DOHH2 (cell line): Measurements from ENCODE around the gene RRAGC.

Source experiments
- H3F3A ChIP-seq: fragments of 200-600 bp; sonication (generic), shearing (Covaris generic); 2 replicates; pipeline ENCODE4 v1.6.0; 2016; ENCODE audit warnings: antibody characterized with exemption, mild to moderate bottlenecking; ENCODE audit not compliant: control insufficient read depth, insufficient read depth
- H3K27ac ChIP-seq: fragments of 200-600 bp; sonication (generic); 2 replicates; pipeline ENCODE4 v1.5.1; 2014; ENCODE audit warnings: low read depth, mild to moderate bottlenecking, low read length, moderate library complexity
- H3K27me3 ChIP-seq: fragments of 200-600 bp; sonication (generic); 2 replicates; pipeline ENCODE4 v1.6.1; 2014; ENCODE audit warnings: mild to moderate bottlenecking, low read length, mixed read lengths; ENCODE audit not compliant: control insufficient read depth
- H3K36me3 ChIP-seq: fragments of 200-600 bp; sonication (generic); 2 replicates; pipeline ENCODE4 v1.6.1; 2014; ENCODE audit warnings: mild to moderate bottlenecking, low read length, moderate library complexity, mixed read lengths; ENCODE audit not compliant: control insufficient read depth
- H3K4me1 ChIP-seq: fragments of 200-600 bp; sonication (generic); 2 replicates; pipeline ENCODE4 v1.6.1; 2014; ENCODE audit warnings: mild to moderate bottlenecking, low read length, mixed read lengths; ENCODE audit not compliant: control insufficient read depth
- H3K4me2 ChIP-seq: fragments of 200-600 bp; sonication (generic); 2 replicates; pipeline ENCODE4 v1.6.0; 2014; ENCODE audit warnings: mild to moderate bottlenecking, low read length, moderate library complexity
- H3K4me3 ChIP-seq: fragments of 200-600 bp; sonication (generic); 2 replicates; pipeline ENCODE4 v1.5.1; 2014; ENCODE audit warnings: mild to moderate bottlenecking, low read length, mixed read lengths
- H3K79me2 ChIP-seq: fragments of 200-600 bp; sonication (generic); 2 replicates; pipeline ENCODE4 v1.6.1; 2014; ENCODE audit warnings: mild to moderate bottlenecking, low read length, mixed read lengths; ENCODE audit not compliant: control insufficient read depth
- H3K9me2 ChIP-seq: fragments of 200-600 bp; sonication (generic); replicated peaks from 2 replicates; pipeline ENCODE4 v1.6.1; 2014; ENCODE audit warnings: mild to moderate bottlenecking, low read length, mixed read lengths; ENCODE audit not compliant: control insufficient read depth
- H3K9me3 ChIP-seq: fragments of 200-600 bp; sonication (generic); 2 replicates; pipeline ENCODE4 v1.6.1; 2014; ENCODE audit warnings: antibody characterized with exemption, low read length, mixed read lengths; ENCODE audit not compliant: control insufficient read depth, insufficient read depth
- H4K20me1 ChIP-seq: fragments of 200-600 bp; sonication (generic); 2 replicates; pipeline ENCODE4 v1.6.0; 2014; ENCODE audit warnings: low read depth, mild to moderate bottlenecking, antibody characterized with exemption, low read length, moderate library complexity; ENCODE audit not compliant: control insufficient read depth, insufficient read depth
- CTCF ChIP-seq: fragments of 200-600 bp; sonication (generic); IDR thresholded peaks from one replicate; pipeline ENCODE4 v1.5.1; 2014; ENCODE audit warnings: antibody characterized with exemption, mild to moderate bottlenecking, low read depth, low read length; ENCODE audit not compliant: poor library complexity, severe bottlenecking
- EZH2phosphoT487 ChIP-seq: fragments of 200-600 bp; sonication (generic); IDR thresholded peaks from 2 replicates; pipeline ENCODE4 v1.6.1; 2017; ENCODE audit warnings: borderline replicate concordance, mild to moderate bottlenecking, antibody characterized with exemption, low read length, moderate library complexity, mixed read lengths

The RRAGC gene

GRCh38 chr1:38859561-38860453 is at the start of gene RRAGC:
RRAGC (minus strand) TSS chr1:38859772; CDS start chr1:38859646, 126 bp downstream.
- Histone ChIP-seq H3K36me3 (peaks cover 42% of the 10 kb centered on the region), H3K9me2 (no peaks in the 10 kb centered on the region), H4K20me1 (peaks cover 4% of the 10 kb centered on the region; the same call in 1 of the 2 replicates), H3F3A (0 out of 2 replicates have a peak, but pooled peaks cover 2% of the 10 kb centered on the region), H3K4me2 (peak within 1 kb of the TSS; percentile 99), H3K27me3 (no peaks in the 10 kb centered on the region), H3K4me1 (peaks cover 25% of the 10 kb centered on the region), H3K27ac (0 out of 2 replicates have a peak within 1 kb of the TSS, but pooled peaks have one; percentile 25), H3K79me2 (peaks cover 31% of the 10 kb centered on the region), H3K4me3 (peak within 1 kb of the TSS; percentile 99), H3K9me3 (no peaks in the 10 kb centered on the region)
- TF ChIP-seq CTCF, result no peak
- no peak for TF ChIP-seq EZH2phosphoT487

- no peak for TF ChIP-seq CTCF
- no peaks in the 10 kb centered on the region for H4K20me1 ChIP-seq
- no peaks in the 10 kb centered on the region for H3K36me3 ChIP-seq
- H3K27me3 ChIP-seq, result no peaks in the 10 kb centered on the region
- no peaks in the 10 kb centered on the region for H3K79me2 ChIP-seq
- no peak overlapping the region for H3K4me3 ChIP-seq
- H3K4me2 ChIP-seq, result no peak overlapping the region
- no peaks in the 10 kb centered on the region for H3K9me3 ChIP-seq
- no peaks in the 10 kb centered on the region for H3K9me2 ChIP-seq
- no peaks in the 10 kb centered on the region for H3F3A ChIP-seq
- no peaks in the 10 kb centered on the region for H3K4me1 ChIP-seq
- no peak overlapping the region for H3K27ac ChIP-seq
These were observed 49.2 kb upstream of the RRAGC start for GRCh38 chr1:38908821-38909220.

GRCh38 chr1:38905985-38906384 is 46.4 kb upstream of the RRAGC start:
- Histone ChIP-seq H3K27me3 (no peaks in the 10 kb centered on the region), H3K79me2 (no peaks in the 10 kb centered on the region), H3K4me1 (no peaks in the 10 kb centered on the region), H3K36me3 (no peaks in the 10 kb centered on the region), H3K9me3 (no peaks in the 10 kb centered on the region), H3K9me2 (no peaks in the 10 kb centered on the region), H3K4me2 (no peak overlapping the region), H4K20me1 (no peaks in the 10 kb centered on the region), H3K4me3 (no peak overlapping the region), H3F3A (no peaks in the 10 kb centered on the region), H3K27ac (no peak overlapping the region)
- no peak for TF ChIP-seq EZH2phosphoT487
- no peak for TF ChIP-seq CTCF
